Measurements from ENCODE around the gene ITGB2.
"Not testable (repeated sequence)": the region's sequence is repeated elsewhere in the genome, so short reads cannot be mapped to it uniquely, and the experiment has no call there.

The ITGB2 gene

GRCh38 chr21:44888581-44889550, 31.8 kb downstream of the ITGB2 start:
- in situ Hi-C loops (cut with MboI; ENCODE audit: low sequenced_read_pairs): no loop called here

- in situ Hi-C loops (cut with MboI; ENCODE audit: low sequenced_read_pairs): no loop called here
Observed at GRCh38 chr21:44887807-44888580, 32.7 kb downstream of the ITGB2 start.

GRCh38 chr21:44887126-44887806, 33.4 kb downstream of the ITGB2 start:
- in situ Hi-C loops (cut with MboI; ENCODE audit: low sequenced_read_pairs): no loop called here

GRCh38 chr21:44886113-44887075, 34.3 kb downstream of the ITGB2 start:
- in situ Hi-C loops (cut with MboI; ENCODE audit: low sequenced_read_pairs): no loop called here

- in situ Hi-C loops (cut with MboI; ENCODE audit: low sequenced_read_pairs): no loop called here
Observed at GRCh38 chr21:44885615-44886014, 35.1 kb downstream of the ITGB2 start.

- in situ Hi-C loops (cut with MboI; ENCODE audit: low sequenced_read_pairs): no loop called here
Observed at GRCh38 chr21:44884097-44884496, 36.6 kb downstream of the ITGB2 start.

GRCh38 chr21:44883250-44883649, 37.4 kb downstream of the ITGB2 start:
- in situ Hi-C loops (cut with MboI; ENCODE audit: low sequenced_read_pairs): no loop called here

- in situ Hi-C loops (cut with MboI; ENCODE audit: low sequenced_read_pairs): no loop called here
Observed at GRCh38 chr21:44881198-44881872, 39.4 kb downstream of the ITGB2 start.

GRCh38 chr21:44880405-44881197, 40.1 kb downstream of the ITGB2 start:
- in situ Hi-C loops (cut with MboI; ENCODE audit: low sequenced_read_pairs): no loop called here

GRCh38 chr21:44879238-44879637, 41.5 kb downstream of the ITGB2 start:
- in situ Hi-C loops (cut with MboI; ENCODE audit: low sequenced_read_pairs): not testable (repeated sequence)

- in situ Hi-C loops (cut with MboI; ENCODE audit: low sequenced_read_pairs): no loop called here
Observed at GRCh38 chr21:44878053-44878982, 42.4 kb downstream of the ITGB2 start.

- in situ Hi-C loops (cut with MboI; ENCODE audit: low sequenced_read_pairs): no loop called here
Observed at GRCh38 chr21:44876849-44877575, 43.7 kb downstream of the ITGB2 start.

- in situ Hi-C loops (cut with MboI; ENCODE audit: low sequenced_read_pairs): no loop called here
Observed at GRCh38 chr21:44875316-44875700, 45.4 kb downstream of the ITGB2 start.

GRCh38 chr21:44874497-44875315, 46.0 kb downstream of the ITGB2 start:
- in situ Hi-C loops (cut with MboI; ENCODE audit: low sequenced_read_pairs): no loop called here

- in situ Hi-C loops (cut with MboI; ENCODE audit: low sequenced_read_pairs): no loop called here
Observed at GRCh38 chr21:44874240-44874496, 46.5 kb downstream of the ITGB2 start.
